Esophagus (tissue), 2 donors: ENCODE measurements around the gene HORMAD2. TPM values are rescaled to one million over a fixed set of nuclear protein-coding genes. Genes with fewer than 3 reads are reported as not detected.
"Not testable (repeated sequence)": the region's sequence is repeated elsewhere in the genome, so short reads cannot be mapped to it uniquely, and the experiment has no call there.

ENCODE experiments used
- H3K27ac ChIP-seq, 2 donors: one replicate each; pipeline ENCODE4 v1.5.1; 2013; ENCODE audit warnings: low read depth in 2 of 2, mild to moderate bottlenecking in 2 of 2, inconsistent platforms in 1 of 2, low read length in 1 of 2, moderate library complexity in 1 of 2
- H3K27me3 ChIP-seq, 2 donors: one replicate each; pipeline ENCODE4 v1.6.1; 2013; ENCODE audit warnings: low read length in 2 of 2, control low read depth in 1 of 2, mild to moderate bottlenecking in 1 of 2; ENCODE audit not compliant: insufficient read depth in 2 of 2, control insufficient read depth in 1 of 2
- H3K36me3 ChIP-seq, 2 donors: one replicate each; pipeline ENCODE4 v1.6.1; 2013; ENCODE audit warnings: low read length in 1 of 2; ENCODE audit not compliant: control insufficient read depth in 2 of 2, insufficient read depth in 2 of 2
- H3K4me1 ChIP-seq, 2 donors: one replicate each; pipeline ENCODE4 v1.6.1; 2013; ENCODE audit warnings: low read length in 1 of 2; ENCODE audit not compliant: control insufficient read depth in 2 of 2, insufficient read depth in 2 of 2
- H3K4me3 ChIP-seq, 2 donors: one replicate each; pipeline ENCODE4 v1.5.1; 2013; ENCODE audit warnings: low read length in 2 of 2, mild to moderate bottlenecking in 2 of 2, low read depth in 1 of 2, moderate library complexity in 1 of 2
- H3K9me3 ChIP-seq, 2 donors: one replicate each; pipeline ENCODE4 v1.6.1; 2013; ENCODE audit warnings: mild to moderate bottlenecking in 2 of 2, low read depth in 1 of 2, low read length in 1 of 2, moderate library complexity in 1 of 2; ENCODE audit not compliant: control insufficient read depth in 2 of 2, insufficient read depth in 1 of 2
- WGBS, 2 donors: extraction: QIAGEN DNeasy Blood & Tissue Kit; methylation state at CpG; one replicate each; pipeline ENCODE4 v1.1.7; 2013; 5-methylcytosine and 5-hydroxymethylcytosine counted together
- polyA plus RNA-seq, 2 donors: library from polyadenylated mRNA; stranded (reverse); fragments of 200-250 nt; gene quantifications; one replicate each; pipeline ENCODE4 v1.2.3, GENCODE V29; 2013
- donor health status: healthy with polysubstance abuse.
- donor health status: Bipolar disorder and iron deficiency.

The HORMAD2 gene
- polyA plus RNA-seq, 2 donors, result not detected

- H3K27me3 ChIP-seq, result no peaks in the 10 kb centered on the region
- no peaks in the 10 kb centered on the region for H3K36me3 ChIP-seq
- WGBS, 2 donors, result 78 to 82% methylated on average over 1 of the region's 1 CpG
- H3K9me3 ChIP-seq, result no peaks in the 10 kb centered on the region
- H3K4me3 ChIP-seq, result no peak overlapping the region
- H3K4me1 ChIP-seq, result no peaks in the 10 kb centered on the region
- H3K27ac ChIP-seq, result no peak overlapping the region
These were observed 12.4 kb downstream of the HORMAD2 start for GRCh38 chr22:30092686-30093085.

GRCh38 chr22:30094804-30095203, 14.5 kb downstream of the HORMAD2 start:
- no peak overlapping the region for H3K4me3 ChIP-seq
- WGBS, 2 donors, result 89 to 91% methylated on average over 1 of the region's 1 CpG
- no peaks in the 10 kb centered on the region for H3K36me3 ChIP-seq
- no peaks in the 10 kb centered on the region for H3K4me1 ChIP-seq
- H3K27me3 ChIP-seq, result no peaks in the 10 kb centered on the region
- no peaks in the 10 kb centered on the region for H3K9me3 ChIP-seq
- H3K27ac ChIP-seq, result no peak overlapping the region

DNA sequence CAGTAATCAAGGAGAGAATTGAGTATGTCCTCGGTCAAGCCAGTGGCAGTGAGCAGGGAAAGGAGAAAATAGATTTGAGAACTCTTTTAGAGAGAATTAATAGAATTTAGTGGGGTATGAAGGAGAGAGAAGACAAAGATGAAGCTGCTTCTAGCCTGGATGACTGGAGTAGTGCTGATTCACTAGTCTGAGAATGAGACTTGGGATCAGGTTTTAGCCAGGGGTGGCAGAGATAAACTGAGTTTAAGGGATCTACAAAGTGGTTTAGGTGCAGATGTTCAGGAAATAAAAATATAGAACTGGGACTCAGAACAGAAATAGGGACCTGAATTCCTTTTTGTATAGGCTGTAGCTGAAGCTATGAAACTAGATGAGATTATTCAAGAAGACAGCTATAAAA, 17.6 kb downstream of the HORMAD2 start:
- Histone ChIP-seq H3K4me3 (no peak overlapping the region), H3K9me3 (no peaks in the 10 kb centered on the region), H3K27me3 (no peaks in the 10 kb centered on the region), H3K4me1 (no peaks in the 10 kb centered on the region), H3K36me3 (no peaks in the 10 kb centered on the region), H3K27ac (no peak overlapping the region)
- 26 to 40% methylated on average over 1 of the region's 1 CpG for WGBS, 2 donors

DNA sequence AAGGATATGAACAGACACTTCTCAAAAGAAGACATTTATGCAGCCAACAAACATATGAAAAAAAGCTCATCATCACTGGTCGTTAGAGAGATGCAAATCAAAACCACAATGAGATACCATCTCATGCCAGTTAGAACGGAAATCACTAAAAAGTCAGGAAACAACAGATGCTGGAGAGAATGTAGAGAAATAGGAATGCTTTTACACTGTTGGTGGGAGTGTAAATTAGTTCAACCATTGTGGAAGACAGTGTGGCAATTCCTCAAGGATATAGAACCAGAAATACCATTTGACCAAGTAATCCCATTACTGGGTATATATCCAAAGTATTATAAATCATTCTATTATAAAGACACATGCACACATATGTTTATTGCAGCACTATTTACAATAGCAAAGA, 20.5 kb downstream of the HORMAD2 start:
- WGBS, 2 donors, result 45 to 51% methylated on average over 2 of the region's 2 CpGs

GRCh38 chr22:30104501-30105156, 24.4 kb downstream of the HORMAD2 start:
- Histone ChIP-seq H3K27ac (no peak overlapping the region), H3K4me3 (no peak overlapping the region), H3K9me3 (no peaks in the 10 kb centered on the region), H3K4me1 (no peaks in the 10 kb centered on the region), H3K36me3 (peaks cover 0 to 3% of the 10 kb centered on the region in 2 donors), H3K27me3 (no peaks in the 10 kb centered on the region)
- 78 to 83% methylated on average over 3 of the region's 3 CpGs for WGBS, 2 donors

More for the DNA sequence above, 20.5 kb downstream of the HORMAD2 start:
- not testable (repeated sequence) for H3K4me1 ChIP-seq, H3K27ac ChIP-seq, H3K27me3 ChIP-seq, H3K4me3 ChIP-seq, H3K36me3 ChIP-seq, H3K9me3 ChIP-seq

DNA sequence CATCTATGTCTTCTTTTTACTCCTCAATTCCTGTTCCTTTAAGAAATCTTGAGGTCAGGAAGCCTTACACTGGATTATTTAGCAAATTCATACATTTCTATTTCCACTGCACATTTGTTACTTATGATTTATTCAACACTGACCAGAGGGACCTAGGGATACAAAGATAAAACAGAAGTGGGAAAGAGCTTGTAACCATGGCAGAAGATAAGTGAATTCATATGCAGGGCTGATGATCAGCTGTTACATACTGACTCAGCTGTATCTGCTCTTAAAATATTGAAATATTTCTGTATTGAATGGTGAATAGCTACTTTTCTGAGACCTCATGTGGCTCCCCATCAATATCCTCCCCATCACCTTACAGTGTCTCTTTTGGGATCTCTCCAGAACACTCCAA, 25.2 kb downstream of the HORMAD2 start:
- no peaks in the 10 kb centered on the region for H3K9me3 ChIP-seq
- H3K27me3 ChIP-seq, result no peaks in the 10 kb centered on the region
- peaks cover 0 to 3% of the 10 kb centered on the region in 2 donors for H3K36me3 ChIP-seq
- no peak overlapping the region for H3K27ac ChIP-seq
- H3K4me1 ChIP-seq, result no peaks in the 10 kb centered on the region
- no peak overlapping the region for H3K4me3 ChIP-seq

- Histone ChIP-seq H3K27ac (no peak overlapping the region), H3K9me3 (no peaks in the 10 kb centered on the region), H3K4me3 (no peak overlapping the region), H3K4me1 (no peaks in the 10 kb centered on the region), H3K36me3 (no peaks in the 10 kb centered on the region), H3K27me3 (no peaks in the 10 kb centered on the region)
- WGBS, 2 donors, result 82 to 84% methylated on average over 1 of the region's 1 CpG
These were observed 33.2 kb downstream of the HORMAD2 start for GRCh38 chr22:30113494-30113893.

GRCh38 chr22:30114361-30114760, 34.1 kb downstream of the HORMAD2 start:
- H3K4me3 ChIP-seq, result no peak overlapping the region
- WGBS, 2 donors, result 64 to 70% methylated on average over 1 of the region's 1 CpG
- no peaks in the 10 kb centered on the region for H3K9me3 ChIP-seq
- H3K27me3 ChIP-seq, result no peaks in the 10 kb centered on the region
- no peak overlapping the region for H3K27ac ChIP-seq
- H3K4me1 ChIP-seq, result no peaks in the 10 kb centered on the region
- no peaks in the 10 kb centered on the region for H3K36me3 ChIP-seq

DNA sequence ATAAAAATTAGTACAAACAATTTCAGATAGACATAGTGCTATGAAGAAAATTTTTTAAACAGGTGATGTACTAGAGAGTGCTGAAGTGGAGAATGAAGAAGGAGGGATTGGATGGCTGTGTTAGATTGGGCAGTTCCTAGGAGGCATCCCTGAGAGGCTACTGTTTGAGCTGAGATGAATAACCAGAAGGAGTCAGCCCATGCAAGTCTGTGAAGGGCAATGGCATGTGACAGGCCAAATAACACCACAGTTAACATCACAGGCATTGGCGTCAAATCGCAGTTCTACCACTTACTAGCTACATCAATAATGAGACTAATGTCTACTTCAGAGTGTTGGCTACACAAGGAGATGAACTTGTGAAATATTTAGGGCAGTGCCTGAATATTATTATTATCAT, 35.4 kb downstream of the HORMAD2 start:
- no peaks in the 10 kb centered on the region for H3K27me3 ChIP-seq
- no peak overlapping the region for H3K27ac ChIP-seq
- no peaks in the 10 kb centered on the region for H3K4me1 ChIP-seq
- H3K36me3 ChIP-seq, result no peaks in the 10 kb centered on the region
- WGBS, 2 donors, result 93 to 98% methylated on average over 2 of the region's 2 CpGs
- no peak overlapping the region for H3K4me3 ChIP-seq
- H3K9me3 ChIP-seq, result no peaks in the 10 kb centered on the region

DNA sequence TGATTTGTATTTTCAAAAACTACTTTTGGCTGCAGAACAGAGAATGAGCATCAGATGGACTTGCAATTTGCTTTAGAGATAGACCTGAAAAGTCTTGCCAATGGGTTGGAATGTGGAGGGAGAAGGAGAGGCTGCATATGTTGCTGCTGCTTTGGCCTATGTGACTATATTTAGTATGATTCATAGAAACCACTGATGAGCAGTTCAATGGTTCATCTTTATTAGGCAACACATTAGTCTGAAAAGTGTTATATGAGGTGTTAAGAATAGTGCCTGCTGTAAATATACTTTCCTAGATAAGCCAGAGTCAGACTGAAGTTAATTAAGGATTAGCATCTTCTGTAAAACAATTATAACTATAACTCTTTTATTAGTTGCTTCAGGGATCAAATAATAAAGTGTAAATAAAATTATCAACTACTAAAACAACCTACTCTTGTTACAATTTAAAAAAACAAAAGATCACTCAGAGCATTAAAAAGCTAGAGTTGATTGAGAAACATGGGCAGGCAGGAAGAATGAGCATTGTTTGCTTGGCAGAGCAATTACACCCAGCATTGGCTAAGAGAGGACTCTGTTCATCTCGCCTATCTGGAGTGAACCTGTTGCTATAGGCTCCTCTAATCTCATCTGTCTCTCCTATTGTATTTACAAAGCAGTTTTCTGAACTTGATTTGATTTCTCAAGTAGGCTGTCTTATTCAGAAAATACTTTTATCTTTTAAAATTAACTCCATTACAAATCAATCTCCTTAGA, 36.3 kb downstream of the HORMAD2 start:
- Histone ChIP-seq H3K4me1 (no peaks in the 10 kb centered on the region), H3K27me3 (no peaks in the 10 kb centered on the region), H3K36me3 (no peaks in the 10 kb centered on the region), H3K27ac (no peak overlapping the region), H3K4me3 (no peak overlapping the region), H3K9me3 (no peaks in the 10 kb centered on the region)
- 75 to 76% methylated on average over 1 of the region's 1 CpG for WGBS, 2 donors
